Mesendoderm (in vitro differentiated cells): Measurements from ENCODE around the gene FBN2.

ENCODE experiments used
- DNase-seq: peaks from one replicate; pipeline ENCODE4 v3.0.0; 2013
- H2AK5ac ChIP-seq: 2 replicates; pipeline ENCODE4 v1.6.1; 2013; ENCODE audit warnings: low read length, inconsistent platforms
- H2BK120ac ChIP-seq: 2 replicates; pipeline ENCODE4 v1.6.1; 2013; ENCODE audit warnings: low read depth, mild to moderate bottlenecking, low read length, moderate library complexity, mixed read lengths
- H2BK15ac ChIP-seq: replicated peaks from 2 replicates; pipeline ENCODE4 v1.6.1; 2013; ENCODE audit warnings: low read depth, mild to moderate bottlenecking, moderate library complexity
- H2BK5ac ChIP-seq: 2 replicates; pipeline ENCODE4 v1.6.1; 2013; ENCODE audit warnings: low read length, inconsistent platforms
- H3K18ac ChIP-seq: 2 replicates; pipeline ENCODE4 v1.6.1; 2013; ENCODE audit warnings: mild to moderate bottlenecking, low read length, mixed read lengths
- H3K23ac ChIP-seq: one replicate; pipeline ENCODE4 v1.6.1; 2013; ENCODE audit warnings: low read length
- H3K27ac ChIP-seq: 2 replicates; pipeline ENCODE4 v1.5.1; 2013; ENCODE audit warnings: low read depth, mild to moderate bottlenecking, inconsistent platforms, low read length, moderate library complexity
- H3K27me3 ChIP-seq: 2 replicates; pipeline ENCODE4 v1.6.1; 2013; ENCODE audit warnings: low read length, control low read depth, mild to moderate bottlenecking, inconsistent platforms; ENCODE audit not compliant: insufficient read depth, poor library complexity
- H3K36me3 ChIP-seq: 2 replicates; pipeline ENCODE4 v1.6.1; 2013; ENCODE audit warnings: low read length, inconsistent platforms; ENCODE audit not compliant: control insufficient read depth, insufficient read depth
- H3K4ac ChIP-seq: one replicate; pipeline ENCODE4 v1.6.1; 2013; ENCODE audit warnings: low read depth, mild to moderate bottlenecking, low read length, moderate library complexity
- H3K4me1 ChIP-seq: 2 replicates; pipeline ENCODE4 v1.6.1; 2013; ENCODE audit warnings: low read depth, low read length, inconsistent platforms; ENCODE audit not compliant: control insufficient read depth
- H3K4me2 ChIP-seq: 2 replicates; pipeline ENCODE4 v1.6.1; 2013; ENCODE audit warnings: low read length
- H3K4me3 ChIP-seq: 2 replicates; pipeline ENCODE4 v1.5.1; 2013; ENCODE audit warnings: mild to moderate bottlenecking, low read length
- H3K56ac ChIP-seq: one replicate; pipeline ENCODE4 v1.6.1; 2013; ENCODE audit warnings: low read length
- H3K79me1 ChIP-seq: 2 replicates; pipeline ENCODE4 v1.6.1; 2013; ENCODE audit warnings: low read length, inconsistent platforms
- H3K79me2 ChIP-seq: 2 replicates; pipeline ENCODE4 v1.6.1; 2013; ENCODE audit warnings: mild to moderate bottlenecking, low read length; ENCODE audit not compliant: control insufficient read depth, insufficient read depth
- H3K9ac ChIP-seq: 2 replicates; pipeline ENCODE4 v1.6.1; 2013; ENCODE audit warnings: low read length, inconsistent platforms
- H4K5ac ChIP-seq: one replicate; pipeline ENCODE4 v1.6.1; 2013; ENCODE audit warnings: low read length
- H4K8ac ChIP-seq: one replicate; pipeline ENCODE4 v1.6.1; 2013; ENCODE audit warnings: low read depth, mild to moderate bottlenecking, control low read depth, low read length, moderate library complexity
- WGBS: extraction: QIAGEN DNeasy Blood & Tissue Kit; methylation state at CpG from one replicate; pipeline ENCODE4 v1.1.7; 2013; ENCODE audit warnings: low lambda C conversion rate, missing lambda C conversion rate; ENCODE audit not compliant: insufficient coverage; ENCODE audit errors: extremely low coverage; 5-methylcytosine and 5-hydroxymethylcytosine counted together

FBN2 gene

GRCh38 chr5:128253880-128254279, 284.2 kb downstream of the FBN2 start:
- H4K5ac ChIP-seq: no peak overlapping the region
- H2BK15ac ChIP-seq: no peak overlapping the region
- H3K27ac ChIP-seq: no peak overlapping the region
- no peaks in the 10 kb centered on the region for H3K27me3 ChIP-seq
- no peak overlapping the region for H3K4ac ChIP-seq
- no peak overlapping the region for H3K4me3 ChIP-seq
- WGBS: no CpG with 5 or more reads among the region's 7 CpGs
- no peak overlapping the region for H3K23ac ChIP-seq
- H2BK120ac ChIP-seq: no peak overlapping the region
- no peaks in the 10 kb centered on the region for H3K79me2 ChIP-seq
- H3K18ac ChIP-seq: no peak overlapping the region
- no peak overlapping the region for H2BK5ac ChIP-seq
- no peaks in the 10 kb centered on the region for H3K79me1 ChIP-seq
- no peak overlapping the region for H3K4me2 ChIP-seq
- no peak for DNase-seq
- no peak overlapping the region for H4K8ac ChIP-seq
- peaks cover 3% of the 10 kb centered on the region for H3K36me3 ChIP-seq
- no peak overlapping the region for H2AK5ac ChIP-seq
- no peaks in the 10 kb centered on the region for H3K4me1 ChIP-seq
- no peak overlapping the region for H3K9ac ChIP-seq
- H3K56ac ChIP-seq: no peak overlapping the region

GRCh38 chr5:128253161-128253560, 284.9 kb downstream of the FBN2 start:
- whole genome bisulfite sequencing: no CpG with 5 or more reads among the region's 5 CpGs
- H3K23ac ChIP-seq: no peak overlapping the region
- no peak overlapping the region for H3K4me3 ChIP-seq
- H3K36me3 ChIP-seq: no peaks in the 10 kb centered on the region
- no peak overlapping the region for H3K4me2 ChIP-seq
- no peak overlapping the region for H3K4ac ChIP-seq
- H2AK5ac ChIP-seq: no peak overlapping the region
- H3K9ac ChIP-seq: no peak overlapping the region
- no peaks in the 10 kb centered on the region for H3K27me3 ChIP-seq
- H3K79me1 ChIP-seq: no peaks in the 10 kb centered on the region
- no peak overlapping the region for H4K8ac ChIP-seq
- H3K27ac ChIP-seq: no peak overlapping the region
- H2BK15ac ChIP-seq: no peak overlapping the region
- no peak overlapping the region for H3K18ac ChIP-seq
- H3K79me2 ChIP-seq: no peaks in the 10 kb centered on the region
- H4K5ac ChIP-seq: no peak overlapping the region
- no peaks in the 10 kb centered on the region for H3K4me1 ChIP-seq
- H2BK5ac ChIP-seq: no peak overlapping the region
- no peak for DNase-seq
- H2BK120ac ChIP-seq: no peak overlapping the region
- no peak overlapping the region for H3K56ac ChIP-seq

- no peak overlapping the region for H3K4ac ChIP-seq
- H3K27ac ChIP-seq: no peak overlapping the region
- H3K23ac ChIP-seq: no peak overlapping the region
- no peak overlapping the region for H2BK120ac ChIP-seq
- H4K8ac ChIP-seq: no peak overlapping the region
- H3K18ac ChIP-seq: no peak overlapping the region
- H4K5ac ChIP-seq: no peak overlapping the region
- H2BK5ac ChIP-seq: no peak overlapping the region
- H2BK15ac ChIP-seq: no peak overlapping the region
- H2AK5ac ChIP-seq: no peak overlapping the region
- H3K4me3 ChIP-seq: no peak overlapping the region
- H3K36me3 ChIP-seq: no peaks in the 10 kb centered on the region
- no peaks in the 10 kb centered on the region for H3K4me1 ChIP-seq
- no peaks in the 10 kb centered on the region for H3K27me3 ChIP-seq
- no peaks in the 10 kb centered on the region for H3K79me2 ChIP-seq
- H3K56ac ChIP-seq: no peak overlapping the region
- H3K9ac ChIP-seq: no peak overlapping the region
- WGBS: no CpG with 5 or more reads among the region's 2 CpGs
- H3K79me1 ChIP-seq: no peaks in the 10 kb centered on the region
- no peak overlapping the region for H3K4me2 ChIP-seq
- DNase-seq: no peak
These were observed 285.3 kb downstream of the FBN2 start for GRCh38 chr5:128252756-128253155.

- H3K27ac ChIP-seq: no peak overlapping the region
- H3K36me3 ChIP-seq: no peaks in the 10 kb centered on the region
- H2BK15ac ChIP-seq: no peak overlapping the region
- no CpG with 5 or more reads among the region's 1 CpG for WGBS
- no peak overlapping the region for H3K4me2 ChIP-seq
- no peak overlapping the region for H2BK120ac ChIP-seq
- H2AK5ac ChIP-seq: no peak overlapping the region
- H3K4me3 ChIP-seq: no peak overlapping the region
- H3K79me1 ChIP-seq: no peaks in the 10 kb centered on the region
- no peak overlapping the region for H3K4ac ChIP-seq
- no peak for DNase-seq
- H4K5ac ChIP-seq: no peak overlapping the region
- H4K8ac ChIP-seq: no peak overlapping the region
- no peak overlapping the region for H3K9ac ChIP-seq
- H3K79me2 ChIP-seq: no peaks in the 10 kb centered on the region
- no peak overlapping the region for H3K18ac ChIP-seq
- no peaks in the 10 kb centered on the region for H3K27me3 ChIP-seq
- no peak overlapping the region for H3K56ac ChIP-seq
- H3K4me1 ChIP-seq: no peaks in the 10 kb centered on the region
- H3K23ac ChIP-seq: no peak overlapping the region
- H2BK5ac ChIP-seq: no peak overlapping the region
These were observed 285.8 kb downstream of the FBN2 start for GRCh38 chr5:128252196-128252595.

- H3K4ac ChIP-seq: no peak overlapping the region
- no peak overlapping the region for H2BK15ac ChIP-seq
- no peak overlapping the region for H3K18ac ChIP-seq
- H3K27ac ChIP-seq: no peak overlapping the region
- no peak overlapping the region for H3K9ac ChIP-seq
- H3K4me2 ChIP-seq: no peak overlapping the region
- H3K79me2 ChIP-seq: no peaks in the 10 kb centered on the region
- H3K23ac ChIP-seq: no peak overlapping the region
- no peaks in the 10 kb centered on the region for H3K36me3 ChIP-seq
- peak; percentile 10 for DNase-seq
- no peaks in the 10 kb centered on the region for H3K79me1 ChIP-seq
- no CpG with 5 or more reads among the region's 4 CpGs for WGBS
- no peak overlapping the region for H2BK5ac ChIP-seq
- H4K8ac ChIP-seq: no peak overlapping the region
- no peaks in the 10 kb centered on the region for H3K4me1 ChIP-seq
- H3K4me3 ChIP-seq: no peak overlapping the region
- H3K27me3 ChIP-seq: no peaks in the 10 kb centered on the region
- H4K5ac ChIP-seq: no peak overlapping the region
- no peak overlapping the region for H3K56ac ChIP-seq
- H2AK5ac ChIP-seq: no peak overlapping the region
- no peak overlapping the region for H2BK120ac ChIP-seq
These were observed 292.1 kb downstream of the FBN2 start for GRCh38 chr5:128245974-128246373.

- Histone ChIP-seq H3K27me3 (no peaks in the 10 kb centered on the region), H4K5ac (no peak overlapping the region), H2BK15ac (no peak overlapping the region), H2BK120ac (no peak overlapping the region), H3K18ac (no peak overlapping the region), H3K79me2 (no peaks in the 10 kb centered on the region), H3K79me1 (no peaks in the 10 kb centered on the region), H3K23ac (no peak overlapping the region), H3K4ac (no peak overlapping the region), H4K8ac (no peak overlapping the region), H3K36me3 (no peaks in the 10 kb centered on the region), H3K4me1 (no peaks in the 10 kb centered on the region), H3K27ac (no peak overlapping the region), H2AK5ac (no peak overlapping the region), H3K4me3 (no peak overlapping the region), H3K4me2 (no peak overlapping the region), H3K9ac (no peak overlapping the region), H2BK5ac (no peak overlapping the region), H3K56ac (no peak overlapping the region)
- DNase-seq: no peak
- no CpG with 5 or more reads among the region's 3 CpGs for WGBS
These were observed 294.0 kb downstream of the FBN2 start for GRCh38 chr5:128243958-128244582.
